Activated CD8-positive, alpha-beta memory T cell treated with anti-CD3 and anti-CD28 coated beads for 48 hours (primary cell): ENCODE measurements around the gene SLC15A4.
"Not testable (repeated sequence)": the region's sequence is repeated elsewhere in the genome, so short reads cannot be mapped to it uniquely, and the experiment has no call there.

Source experiments
- DNase-seq, 3 experiments: peaks; one replicate each; pipeline ENCODE4 v3.0.0-alpha.2; 2020; ENCODE audit warnings: low read depth in 2 of 3, low spot score in 2 of 3

SLC15A4 gene

GRCh38 chr12:128823916-128824839 is at the start of gene SLC15A4:
TSS of gene SLC15A4 (minus strand) at chr12:128823958. CDS start at chr12:128823943, 15 bp downstream.
- peak; percentile 78 to 89 (median 88) for DNase-seq

- DNase-seq: no peak
These were observed 48.5 kb upstream of the SLC15A4 start for GRCh38 chr12:128872303-128872702.

GRCh38 chr12:128871516-128871892 is 47.7 kb upstream of the SLC15A4 start:
- DNase-seq: no peak

- DNase-seq: no peak
These were observed 43.7 kb upstream of the SLC15A4 start for GRCh38 chr12:128867466-128867865.

- no peak for DNase-seq
These were observed 40.9 kb upstream of the SLC15A4 start for GRCh38 chr12:128864516-128865186.

- DNase-seq: no peak
These were observed 40.2 kb upstream of the SLC15A4 start for GRCh38 chr12:128863957-128864356.

GRCh38 chr12:128861226-128862016 is 37.7 kb upstream of the SLC15A4 start:
- no peak for DNase-seq

- no peak for DNase-seq
These were observed 35.6 kb upstream of the SLC15A4 start for GRCh38 chr12:128859311-128859710.

- no peak for DNase-seq
These were observed 33.5 kb upstream of the SLC15A4 start for GRCh38 chr12:128857133-128857763.

GRCh38 chr12:128856791-128857078 is 33.0 kb upstream of the SLC15A4 start:
- DNase-seq: no peak

- no peak for DNase-seq
These were observed 32.5 kb upstream of the SLC15A4 start for GRCh38 chr12:128856035-128856790.

GRCh38 chr12:128853600-128854197 is 29.9 kb upstream of the SLC15A4 start:
- DNase-seq: no peak

- no peak for DNase-seq
These were observed 29.3 kb upstream of the SLC15A4 start, which contains the start of gene GLT1D1 for GRCh38 chr12:128852885-128853599. TSS of gene GLT1D1 (plus strand) at chr12:128853478. CDS start at chr12:128853582, 104 bp downstream.

- no peak for DNase-seq
These were observed 28.4 kb upstream of the SLC15A4 start for GRCh38 chr12:128852026-128852698.

- not testable (repeated sequence) for DNase-seq
These were observed 27.7 kb upstream of the SLC15A4 start for GRCh38 chr12:128851429-128851828.

GRCh38 chr12:128850400-128850799 is 26.6 kb upstream of the SLC15A4 start:
- no peak for DNase-seq

GRCh38 chr12:128849806-128850205 is 26.0 kb upstream of the SLC15A4 start:
- DNase-seq: not testable (repeated sequence)

GRCh38 chr12:128848371-128848770 is 24.6 kb upstream of the SLC15A4 start:
- DNase-seq: no peak

- not testable (repeated sequence) for DNase-seq
These were observed 22.9 kb upstream of the SLC15A4 start for GRCh38 chr12:128846671-128847070.
